Middle frontal gyrus (tissue), 1 donor: Measurements from ENCODE around the gene NPTXR.

Source experiments
- DNase-seq: peaks from one replicate; pipeline ENCODE4 v3.0.0-alpha.2; 2015; ENCODE audit warnings: low spot score; ENCODE audit errors: extremely low spot score

NPTXR gene

GRCh38 chr22:38773363-38773946, 70.4 kb downstream of the NPTXR start:
- no peak for DNase-seq

GRCh38 chr22:38772623-38772873, 71.3 kb downstream of the NPTXR start:
- no peak for DNase-seq

GRCh38 chr22:38770257-38770949, 73.4 kb downstream of the NPTXR start:
- no peak for DNase-seq
